Suprapubic skin (tissue), 4 donors: ENCODE results near the gene CACNA1H. TPM values are rescaled to one million over a fixed set of nuclear protein-coding genes. Genes with fewer than 3 reads are reported as not detected.

Experiments
- DNase-seq, 2 donors: peaks; one replicate each; pipeline ENCODE4 v3.0.0-alpha.2; 2019; ENCODE audit warnings: low spot score in 2 of 2
- H3K27ac ChIP-seq: fragments of 200-600 bp; sonication (generic); one replicate; pipeline ENCODE4 v1.5.1; 2019
- H3K27me3 ChIP-seq: fragments of 200-600 bp; sonication (generic); one replicate; pipeline ENCODE4 v1.5.1; 2019
- H3K36me3 ChIP-seq: fragments of 200-600 bp; sonication (generic); one replicate; pipeline ENCODE4 v1.5.1; 2019
- H3K4me1 ChIP-seq: fragments of 200-600 bp; sonication (generic); one replicate; pipeline ENCODE4 v1.5.1; 2019
- H3K4me3 ChIP-seq: fragments of 200-600 bp; sonication (generic); one replicate; pipeline ENCODE4 v1.5.1; 2019; ENCODE audit warnings: mild to moderate bottlenecking
- H3K9me3 ChIP-seq: fragments of 200-600 bp; sonication (generic); one replicate; pipeline ENCODE4 v1.5.1; 2019
- EP300 ChIP-seq: sonication (generic); formaldehyde crosslinking; IDR thresholded peaks from one replicate; pipeline ENCODE4 v1.6.1; 2017; ENCODE audit warnings: antibody characterized with exemption
- POLR2A ChIP-seq, 2 donors: fragments of 450-650 bp; IDR thresholded peaks; one replicate each; pipeline ENCODE4 v1.6.1; 2017; ENCODE audit warnings: antibody characterized with exemption in 2 of 2, mild to moderate bottlenecking in 2 of 2, moderate library complexity in 2 of 2
- POLR2AphosphoS5 ChIP-seq, 3 donors: sonication (generic); formaldehyde crosslinking; IDR thresholded peaks; one replicate each; pipeline ENCODE4 v1.6.1; 2017; ENCODE audit warnings: antibody characterized with exemption in 3 of 3
- WGBS: methylation state at CpG from one replicate; pipeline ENCODE4 v1.1.5; 2018; 5-methylcytosine and 5-hydroxymethylcytosine counted together
- total RNA-seq, 4 donors: library from RNA; depleted of rRNA; stranded (reverse); fragments of >200 nt; gene quantifications; one replicate each; pipeline ENCODE4 v1.1.0, GENCODE V29; 2016
- TF ChIP-seq, protein P1 (sequence below), 2 donors: fragments of 200-600 bp in 1 of 2; fragments of 450-650 bp in 1 of 2; sonication (generic) in 1 of 2; IDR thresholded peaks; one replicate each; pipeline ENCODE4 v1.5.1; 2016 to 2019; ENCODE audit warnings: antibody characterized with exemption in 2 of 2, mild to moderate bottlenecking in 1 of 2, moderate library complexity in 1 of 2

Gene CACNA1H
- total RNA-seq, 4 donors from 2014 or later, result 19.4 to 167 (median 38.4) TPM

DNA sequence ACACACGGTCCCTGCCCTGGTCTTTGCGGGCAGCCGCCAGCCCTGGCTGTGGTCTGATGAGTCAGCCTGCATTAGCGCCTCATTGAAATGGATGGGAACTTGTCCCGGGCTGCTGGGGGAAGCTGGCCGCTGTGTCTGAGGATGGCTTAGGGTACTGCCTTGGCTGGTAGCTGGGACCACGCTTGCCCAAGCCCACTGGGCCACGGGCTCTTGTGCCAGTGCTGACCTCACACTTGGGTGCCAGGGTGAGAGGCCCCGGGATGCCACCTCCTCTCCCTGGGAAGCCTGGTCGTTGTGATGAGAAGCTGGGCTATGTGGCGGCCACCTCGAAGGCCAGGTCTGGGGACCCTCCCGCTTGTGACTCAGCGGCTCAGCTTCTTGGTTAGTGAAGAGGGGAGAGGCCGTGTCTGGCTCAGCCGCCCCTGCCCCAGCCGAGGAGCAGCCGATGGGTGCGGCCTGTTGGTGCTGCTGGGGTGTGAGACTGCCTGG, 10.7 kb downstream of the CACNA1H start:
- WGBS, result 89% methylated on average over 9 of the region's 19 CpGs
- no peaks in the 10 kb centered on the region for H3K36me3 ChIP-seq
- peaks cover 77% of the 10 kb centered on the region for H3K27me3 ChIP-seq
- no peak for DNase-seq
- H3K4me3 ChIP-seq, result no peak overlapping the region
- H3K9me3 ChIP-seq, result no peaks in the 10 kb centered on the region
- H3K27ac ChIP-seq, result no peak overlapping the region
- H3K4me1 ChIP-seq, result no peaks in the 10 kb centered on the region
- TF ChIP-seq POLR2A (IDR thresholded peaks at IDR 0.05) (no peak), EP300 (no peak), POLR2AphosphoS5 (IDR thresholded peaks at IDR 0.05) (no peak)
- TF ChIP-seq, protein P1, sequence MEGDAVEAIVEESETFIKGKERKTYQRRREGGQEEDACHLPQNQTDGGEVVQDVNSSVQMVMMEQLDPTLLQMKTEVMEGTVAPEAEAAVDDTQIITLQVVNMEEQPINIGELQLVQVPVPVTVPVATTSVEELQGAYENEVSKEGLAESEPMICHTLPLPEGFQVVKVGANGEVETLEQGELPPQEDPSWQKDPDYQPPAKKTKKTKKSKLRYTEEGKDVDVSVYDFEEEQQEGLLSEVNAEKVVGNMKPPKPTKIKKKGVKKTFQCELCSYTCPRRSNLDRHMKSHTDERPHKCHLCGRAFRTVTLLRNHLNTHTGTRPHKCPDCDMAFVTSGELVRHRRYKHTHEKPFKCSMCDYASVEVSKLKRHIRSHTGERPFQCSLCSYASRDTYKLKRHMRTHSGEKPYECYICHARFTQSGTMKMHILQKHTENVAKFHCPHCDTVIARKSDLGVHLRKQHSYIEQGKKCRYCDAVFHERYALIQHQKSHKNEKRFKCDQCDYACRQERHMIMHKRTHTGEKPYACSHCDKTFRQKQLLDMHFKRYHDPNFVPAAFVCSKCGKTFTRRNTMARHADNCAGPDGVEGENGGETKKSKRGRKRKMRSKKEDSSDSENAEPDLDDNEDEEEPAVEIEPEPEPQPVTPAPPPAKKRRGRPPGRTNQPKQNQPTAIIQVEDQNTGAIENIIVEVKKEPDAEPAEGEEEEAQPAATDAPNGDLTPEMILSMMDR (IDR thresholded peaks at IDR 0.05), result no peak

DNA sequence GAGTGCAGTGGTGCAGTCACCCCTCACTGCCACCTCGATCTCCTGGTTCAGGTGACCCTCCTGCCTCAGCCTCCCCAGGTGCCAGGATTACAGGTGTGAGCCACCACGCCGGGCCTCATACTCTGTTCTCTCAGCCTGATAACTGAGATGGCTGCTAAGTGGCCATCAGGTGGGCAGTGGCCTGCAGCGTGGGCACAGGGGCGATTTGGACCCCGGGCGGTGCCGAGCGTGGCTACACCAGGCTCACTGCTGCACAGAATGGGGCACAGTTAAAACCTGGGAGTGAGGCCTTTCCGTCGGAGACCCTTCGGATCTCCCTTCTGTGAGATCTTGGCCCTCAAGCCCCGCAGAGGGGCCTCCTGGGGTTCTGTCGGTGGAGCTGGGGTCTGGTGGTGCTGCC, 11.5 kb downstream of the CACNA1H start:
- H3K4me3 ChIP-seq, result no peak overlapping the region
- H3K27ac ChIP-seq, result no peak overlapping the region
- TF ChIP-seq EP300, result no peak
- TF ChIP-seq POLR2AphosphoS5 (IDR thresholded peaks at IDR 0.05), result no peak
- no peak for TF ChIP-seq POLR2A (IDR thresholded peaks at IDR 0.05)
- TF ChIP-seq, protein P1 (IDR thresholded peaks at IDR 0.05), result no peak
- no peak for DNase-seq
- 90% methylated on average over 13 of the region's 14 CpGs for WGBS
- H3K27me3 ChIP-seq, result peaks cover 77% of the 10 kb centered on the region
- no peaks in the 10 kb centered on the region for H3K36me3 ChIP-seq
- no peaks in the 10 kb centered on the region for H3K4me1 ChIP-seq
- H3K9me3 ChIP-seq, result no peaks in the 10 kb centered on the region

DNA sequence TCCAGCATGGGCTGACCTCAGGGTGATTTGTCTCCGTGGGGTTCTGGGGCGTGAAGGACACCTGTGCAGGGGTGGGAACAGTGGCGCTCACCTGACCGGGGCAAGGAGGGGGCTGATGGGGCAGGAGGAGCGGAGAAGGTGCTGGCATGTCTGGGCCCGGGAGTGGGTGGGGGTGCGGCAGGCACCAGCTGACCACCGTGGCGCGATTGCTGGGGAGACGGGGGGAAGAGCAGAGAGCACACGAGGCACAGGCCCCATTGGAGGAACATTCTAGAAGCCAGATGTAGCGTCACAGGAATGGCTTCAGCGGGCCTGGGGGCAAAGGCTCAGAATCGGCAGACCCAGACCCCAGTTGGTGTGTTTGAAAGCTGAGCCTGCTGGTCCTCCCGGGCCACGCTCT, 12.1 kb downstream of the CACNA1H start:
- Histone ChIP-seq H3K4me1 (no peaks in the 10 kb centered on the region), H3K27me3 (peaks cover 77% of the 10 kb centered on the region), H3K27ac (no peak overlapping the region), H3K9me3 (no peaks in the 10 kb centered on the region), H3K36me3 (no peaks in the 10 kb centered on the region), H3K4me3 (no peak overlapping the region)
- DNase-seq, result no peak
- TF ChIP-seq, protein P1 (IDR thresholded peaks at IDR 0.05), result no peak
- TF ChIP-seq EP300, result no peak
- 81% methylated on average over 17 of the region's 17 CpGs for WGBS

DNA sequence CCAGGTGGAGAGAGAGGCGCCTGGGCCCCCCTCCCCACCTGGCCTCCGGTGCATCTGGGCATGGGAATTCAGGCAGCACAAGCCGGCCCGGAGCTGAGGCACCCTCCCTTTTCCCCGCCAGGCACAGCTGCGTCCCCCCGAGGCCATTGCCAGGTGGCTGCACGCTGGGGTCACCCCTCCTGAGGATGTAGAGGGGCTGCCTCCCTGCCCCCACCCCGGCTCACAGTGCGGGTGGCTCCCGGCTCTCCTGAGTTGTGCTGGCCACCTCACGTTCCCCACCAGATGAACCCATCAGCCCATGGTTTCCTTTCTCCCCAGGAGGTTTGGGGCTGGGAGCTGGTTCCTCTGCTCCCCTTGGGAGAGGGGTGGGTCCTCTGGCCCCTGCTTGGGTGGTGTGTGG, 12.6 kb downstream of the CACNA1H start:
- Histone ChIP-seq H3K27ac (no peak overlapping the region), H3K4me3 (no peak overlapping the region), H3K4me1 (no peaks in the 10 kb centered on the region), H3K36me3 (no peaks in the 10 kb centered on the region), H3K9me3 (no peaks in the 10 kb centered on the region), H3K27me3 (peaks cover 77% of the 10 kb centered on the region)
- DNase-seq, result no peak
- no CpG with 5 or more reads among the region's 12 CpGs for WGBS
- TF ChIP-seq POLR2A (IDR thresholded peaks at IDR 0.05), result no peak

DNA sequence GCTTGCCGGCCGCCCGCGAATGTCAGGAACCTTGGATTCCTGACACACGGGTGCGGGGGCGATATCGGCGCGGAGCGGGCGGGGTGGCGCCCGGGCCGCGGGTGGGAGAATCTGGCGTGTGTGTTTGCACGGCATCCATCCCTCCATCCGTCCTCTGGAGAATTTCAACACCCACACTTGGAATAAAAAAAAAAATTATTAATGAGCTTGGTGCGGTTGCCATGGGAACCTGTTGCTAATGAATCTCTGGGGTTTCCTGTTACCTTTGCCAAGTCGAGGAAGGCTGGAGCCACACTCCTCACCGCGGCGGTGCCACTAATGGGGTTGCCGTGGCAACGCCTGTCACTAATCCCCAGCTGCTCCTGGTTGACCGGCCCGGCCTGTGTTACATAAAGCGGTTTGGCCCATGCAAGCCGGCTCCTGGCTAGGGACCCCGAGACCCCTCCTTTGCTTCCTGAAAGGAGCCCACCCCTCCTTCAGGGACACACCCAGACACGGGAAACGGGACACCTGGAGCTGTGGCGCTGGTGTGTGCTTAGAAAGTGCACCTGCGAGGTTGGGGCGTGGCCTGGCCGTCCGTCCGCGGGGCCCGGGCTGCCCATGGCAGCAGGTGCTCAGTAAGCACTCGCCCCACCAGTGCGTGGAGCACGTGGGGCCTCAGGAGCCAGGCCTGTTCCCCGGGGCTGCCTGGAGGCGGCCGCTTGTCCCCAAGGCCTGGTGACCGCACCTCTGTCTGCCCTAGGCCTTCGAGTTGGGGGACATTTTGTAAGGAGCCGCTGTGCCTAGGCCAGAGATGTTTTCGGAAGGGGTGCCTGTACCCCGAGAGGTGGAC, 14.6 kb downstream of the CACNA1H start:
- Histone ChIP-seq H3K9me3 (no peaks in the 10 kb centered on the region), H3K27me3 (peaks cover 77% of the 10 kb centered on the region), H3K4me1 (no peaks in the 10 kb centered on the region), H3K36me3 (no peaks in the 10 kb centered on the region), H3K4me3 (no peak overlapping the region), H3K27ac (no peak overlapping the region)
- TF ChIP-seq POLR2A (IDR thresholded peaks at IDR 0.05), result no peak
- no peak for TF ChIP-seq POLR2AphosphoS5 (IDR thresholded peaks at IDR 0.05)
- no peak for TF ChIP-seq EP300
- TF ChIP-seq, protein P1 (IDR thresholded peaks at IDR 0.05), result no peak
- no peak for DNase-seq
- WGBS, result 67% methylated on average over 25 of the region's 52 CpGs
